Stomach (tissue), 9 donors: ENCODE results near the gene SLC44A1. TPM values are rescaled to one million over a fixed set of nuclear protein-coding genes. Genes with fewer than 3 reads are reported as not detected.

ENCODE experiments used
- DNase-seq, 2 donors: peaks; one replicate each; pipeline versions ENCODE4 v3.0.0 to v3.0.0-alpha.2; 2013 to 2019
- H3K27ac ChIP-seq, 5 donors: fragments of 200-600 bp in 4 of 5; sonication (generic) in 4 of 5; one replicate each; pipeline ENCODE4 v1.5.1; 2013 to 2019; ENCODE audit warnings: mild to moderate bottlenecking in 1 of 5, moderate library complexity in 1 of 5
- H3K27me3 ChIP-seq, 3 donors: fragments of 200-600 bp; sonication (generic); one replicate each; pipeline ENCODE4 v1.5.1; 2017 to 2019; ENCODE audit warnings: mixed run types in 1 of 3
- H3K36me3 ChIP-seq, 4 donors: fragments of 200-600 bp; sonication (generic); 1 replicate in 3 of 4; 2 replicates in 1 of 4; pipeline ENCODE4 v1.5.1; 2016 to 2019
- H3K4me1 ChIP-seq, 4 donors: fragments of 200-600 bp; sonication (generic); one replicate each; pipeline ENCODE4 v1.5.1; 2016 to 2019
- H3K4me3 ChIP-seq, 4 donors: fragments of 200-600 bp; sonication (generic) in 3 of 4; one replicate each; pipeline ENCODE4 v1.5.1; 2016 to 2019; ENCODE audit warnings: mild to moderate bottlenecking in 1 of 4
- H3K9me3 ChIP-seq, 4 donors: fragments of 200-600 bp; sonication (generic); one replicate each; pipeline ENCODE4 v1.5.1; 2016 to 2019
- CTCF ChIP-seq, 7 experiments: fragments of 450-650 bp in 4 of 7; fragments of 200-600 bp in 3 of 7; sonication (generic) in 3 of 7; IDR thresholded peaks; one replicate each; pipeline ENCODE4 v1.5.1; 2016 to 2019; ENCODE audit warnings: antibody characterized with exemption in 7 of 7, control low read depth in 2 of 7, mild to moderate bottlenecking in 1 of 7
- EP300 ChIP-seq: sonication (generic); formaldehyde crosslinking; IDR thresholded peaks from one replicate; pipeline ENCODE4 v1.6.1; 2017; ENCODE audit warnings: antibody characterized with exemption
- POLR2A ChIP-seq, 4 donors: fragments of 450-650 bp; IDR thresholded peaks; one replicate each; pipeline ENCODE4 v1.6.1; 2016; ENCODE audit warnings: antibody characterized with exemption in 4 of 4, control low read depth in 2 of 4, mild to moderate bottlenecking in 1 of 4, moderate library complexity in 1 of 4
- POLR2AphosphoS5 ChIP-seq, 3 donors: sonication (generic); formaldehyde crosslinking; IDR thresholded peaks; one replicate each; pipeline ENCODE4 v1.6.1; 2016; ENCODE audit warnings: antibody characterized with exemption in 3 of 3
- WGBS, 5 donors: extraction: QIAGEN DNeasy Blood & Tissue Kit in 3 of 5; methylation state at CpG; one replicate each; pipeline versions ENCODE4 v1.1.5 to v1.1.7; 2013 to 2018; 5-methylcytosine and 5-hydroxymethylcytosine counted together
- intact Hi-C: fragments of 100-400 bp; cut with DNase I; formaldehyde crosslinking; loops from one replicate; pipeline ENCODE4 v1.15.1; 2023; ENCODE audit warnings: low total_unique reads
- polyA plus RNA-seq, 3 donors: library from polyadenylated mRNA; stranded (reverse); fragments of 200-250 nt; gene quantifications; one replicate each; pipeline ENCODE4 v1.2.3, GENCODE V29; 2013
- total RNA-seq, 5 donors: library from RNA; depleted of rRNA; stranded (reverse); fragments of >200 nt; gene quantifications; one replicate each; pipeline versions ENCODE4 v1.1.0 to v1.2.3, GENCODE V29; 2014 to 2016
- donor health status: healthy with polysubstance abuse.
- donor health status: Bipolar disorder and iron deficiency.
- donor health status: healthy.

Gene SLC44A1
- total and polyA plus RNA-seq, 8 donors, result 5.7 to 82.8 (median 16.1) TPM

DNA sequence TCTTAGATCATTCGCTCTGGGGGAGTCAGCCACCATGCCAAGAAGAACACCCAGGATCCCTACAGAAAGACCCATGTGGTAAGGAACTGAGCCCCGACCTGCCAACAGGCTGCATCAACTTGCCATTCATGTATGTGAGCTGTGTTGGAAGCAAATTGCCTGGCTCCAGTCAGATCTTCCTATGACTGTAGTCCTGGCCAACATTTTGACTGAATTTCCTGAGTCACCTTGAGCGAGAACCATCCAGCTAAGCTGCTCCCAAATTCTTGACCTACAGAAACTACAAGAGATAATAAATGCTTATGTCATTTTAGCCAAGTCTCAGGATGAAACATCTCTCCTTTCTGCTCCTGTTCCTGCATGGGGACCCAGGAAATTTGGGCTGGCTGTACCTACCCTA is 40.0 kb upstream of the SLC44A1 start:
- H3K9me3 ChIP-seq, result no peaks in the 10 kb centered on the region
- intact Hi-C loops, result no loop called here
- TF ChIP-seq EP300 (no peak), POLR2AphosphoS5 (IDR thresholded peaks at IDR 0.05) (no peak), CTCF (IDR thresholded peaks at IDR 0.05) (no peak), POLR2A (IDR thresholded peaks at IDR 0.05) (no peak)
- no peaks in the 10 kb centered on the region for H3K27me3 ChIP-seq
- no peak for DNase-seq
- H3K4me3 ChIP-seq, result no peak overlapping the region
- WGBS, 5 donors, result 92 to 95% (median 93%) methylated on average over 3 of the region's 3 CpGs
- H3K27ac ChIP-seq, result no peak overlapping the region
- no peaks in the 10 kb centered on the region for H3K36me3 ChIP-seq
- H3K4me1 ChIP-seq, result peaks cover 0 to 22% (median 10%) of the 10 kb centered on the region in 4 donors

GRCh38 chr9:105205787-105206495 is 38.5 kb upstream of the SLC44A1 start:
- TF ChIP-seq POLR2A (IDR thresholded peaks at IDR 0.05), result no peak
- peak; percentile 63 to 81 (median 69) for TF ChIP-seq POLR2AphosphoS5 (IDR thresholded peaks at IDR 0.05)
- peak overlapping the region; percentile 27 to 80 (median 75) for H3K27ac ChIP-seq
- H3K4me3 ChIP-seq, result no peak overlapping the region
- WGBS, 5 donors, result 70 to 86% (median 82%) methylated on average over 2 of the region's 2 CpGs
- DNase-seq, result peak; percentile 35 to 68
- no peaks in the 10 kb centered on the region for H3K27me3 ChIP-seq
- no peaks in the 10 kb centered on the region for H3K9me3 ChIP-seq
- peaks cover 0 to 22% (median 10%) of the 10 kb centered on the region in 4 donors for H3K4me1 ChIP-seq
- H3K36me3 ChIP-seq, result no peaks in the 10 kb centered on the region
- intact Hi-C loops, result no loop called here

DNA sequence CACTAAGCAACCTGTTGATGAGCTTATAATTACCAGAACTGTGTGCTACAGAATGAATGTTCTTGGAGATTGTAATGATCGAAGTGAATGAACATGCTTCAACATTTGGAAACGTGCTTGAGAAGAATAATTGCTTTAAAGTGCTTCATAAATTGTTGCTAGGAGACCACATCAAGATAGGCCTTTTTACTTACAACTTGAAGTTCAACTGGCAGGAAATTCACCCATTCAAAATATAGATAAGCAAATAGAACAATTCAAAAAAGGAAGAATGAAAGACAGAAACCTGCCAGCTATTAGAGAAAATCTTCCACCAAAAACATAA is 38.0 kb upstream of the SLC44A1 start:
- Histone ChIP-seq H3K36me3 (no peaks in the 10 kb centered on the region), H3K4me3 (no peak overlapping the region), H3K27ac (peak overlapping the region; percentile 27 to 80 (median 75)), H3K4me1 (peaks cover 0 to 22% (median 10%) of the 10 kb centered on the region in 4 donors), H3K9me3 (no peaks in the 10 kb centered on the region), H3K27me3 (no peaks in the 10 kb centered on the region)
- DNase-seq, result peak in 1 of 2 donors; percentile 24
- TF ChIP-seq EP300 (no peak), POLR2AphosphoS5 (IDR thresholded peaks at IDR 0.05) (no peak), POLR2A (IDR thresholded peaks at IDR 0.05) (no peak), CTCF (IDR thresholded peaks at IDR 0.05) (no peak)
- 27 to 41% (median 30%) methylated on average over 2 of the region's 2 CpGs for WGBS, 5 donors
- intact Hi-C loops, result no loop called here

GRCh38 chr9:105206821-105207699 is 37.4 kb upstream of the SLC44A1 start:
- Histone ChIP-seq H3K36me3 (no peaks in the 10 kb centered on the region), H3K4me1 (peaks cover 0 to 22% (median 10%) of the 10 kb centered on the region in 4 donors), H3K4me3 (no peak overlapping the region), H3K27me3 (no peaks in the 10 kb centered on the region), H3K9me3 (no peaks in the 10 kb centered on the region), H3K27ac (peak overlapping the region in 4 of 5 donors; percentile 27 to 80 (median 76))
- WGBS, 5 donors, result 70 to 80% (median 78%) methylated on average over 6 of the region's 6 CpGs
- no peak for DNase-seq
- TF ChIP-seq POLR2A (IDR thresholded peaks at IDR 0.05), result no peak
- peak in 2 of 3 donors; percentile 48 to 53 for TF ChIP-seq POLR2AphosphoS5 (IDR thresholded peaks at IDR 0.05)
- intact Hi-C loops, result no loop called here

GRCh38 chr9:105216440-105217178 is 27.8 kb upstream of the SLC44A1 start:
- 16 to 34% (median 27%) methylated on average over 4 of the region's 4 CpGs for WGBS, 5 donors
- H3K27me3 ChIP-seq, result no peaks in the 10 kb centered on the region
- intact Hi-C loops, result no loop called here
- H3K4me1 ChIP-seq, result peaks cover 0 to 10% (median 4%) of the 10 kb centered on the region in 4 donors
- TF ChIP-seq POLR2AphosphoS5 (IDR thresholded peaks at IDR 0.05) (peak in 1 of 3 donors; percentile 13), EP300 (no peak)
- no peaks in the 10 kb centered on the region for H3K36me3 ChIP-seq
- DNase-seq, result peak; percentile 45 to 62
- no peak overlapping the region for H3K27ac ChIP-seq
- no peaks in the 10 kb centered on the region for H3K9me3 ChIP-seq
- no peak overlapping the region for H3K4me3 ChIP-seq
